Upper lobe of left lung (tissue), 4 donors: ENCODE data around the gene KCNH8.

Experiments
- CTCF ChIP-seq, 6 experiments: fragments of 450-650 bp in 4 of 6; fragments of 200-600 bp in 2 of 6; sonication (generic) in 2 of 6; IDR thresholded peaks; one replicate each; pipeline ENCODE4 v1.5.1; 2016 to 2019; ENCODE audit warnings: antibody characterized with exemption in 6 of 6
- POLR2A ChIP-seq, 4 donors: fragments of 450-650 bp; IDR thresholded peaks; one replicate each; pipeline ENCODE4 v1.5.1; 2016 to 2017; ENCODE audit warnings: antibody characterized with exemption in 4 of 4, mild to moderate bottlenecking in 2 of 4

- TF ChIP-seq CTCF (IDR thresholded peaks at IDR 0.05) (no peak), POLR2A (IDR thresholded peaks at IDR 0.05) (no peak)
These were observed 328.0 kb downstream of the KCNH8 start for GRCh38 chr3:19476281-19476680.
